ENCODE data around the gene F10. TPM values are rescaled to one million over a fixed set of nuclear protein-coding genes. Genes with fewer than 3 reads are reported as not detected.

F10 gene
- total and polyA plus RNA-seq, 2 donors (not counting 3 experiments of a cell fraction or from before 2014, with no cell fraction given), result 0.25 TPM; not detected in 1

DNA sequence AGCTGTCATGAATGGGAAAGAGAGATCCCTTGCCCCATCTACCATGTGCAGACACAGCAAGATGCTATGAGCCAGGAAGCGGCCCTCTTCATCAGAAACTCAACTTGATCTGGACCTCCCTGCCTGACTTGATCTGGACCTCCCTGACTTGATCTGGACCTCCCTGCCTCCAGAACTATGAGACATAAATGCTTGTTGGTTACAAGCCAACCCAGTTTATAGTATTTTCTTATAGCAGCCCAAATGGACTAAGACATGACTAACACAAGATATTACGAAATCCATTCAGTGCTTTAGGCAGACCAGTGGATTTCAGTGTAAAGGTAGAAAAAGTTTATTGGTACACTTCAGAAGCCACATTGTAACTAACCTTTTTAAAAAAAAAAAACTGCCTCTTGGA is 70.3 kb downstream of the F10 start:
- no peak for DNase-seq (ENCODE audit: low read depth, low spot score)
- TF ChIP-seq EZH2 (IDR thresholded peaks at IDR 0.05; ENCODE audit: borderline replicate concordance, low read depth, low read length, severe bottlenecking), result no peak
- TF ChIP-seq JUN (IDR thresholded peaks at IDR 0.05; ENCODE audit: borderline replicate concordance, insufficient read depth, insufficient read length, low read depth), result no peak
- TF ChIP-seq CTCF (IDR thresholded peaks at IDR 0.05; ENCODE audit: extremely low read depth in 1 of 2, insufficient read depth in 1 of 2, low read depth in 1 of 2, low read length in 2 of 2), result no peak
- TF ChIP-seq POLR2AphosphoS5 (IDR thresholded peaks at IDR 0.05; ENCODE audit: insufficient read depth, low read depth, low read length), result no peak
- TF ChIP-seq MAX (IDR thresholded peaks at IDR 0.05; ENCODE audit: insufficient read depth, insufficient read length), result no peak
- TF ChIP-seq MYC (IDR thresholded peaks at IDR 0.05; ENCODE audit: low read depth, low read length), result no peak
- no peak for TF ChIP-seq POLR2A (IDR thresholded peaks at IDR 0.05; ENCODE audit: low read depth, low read length)
- no peak for TF ChIP-seq GATA2 (IDR thresholded peaks at IDR 0.05; ENCODE audit: insufficient read depth, insufficient read length, low read depth, low read length)
- TF ChIP-seq FOS (IDR thresholded peaks at IDR 0.05; ENCODE audit: borderline replicate concordance, insufficient read depth, low read length), result no peak
- no peak overlapping the region for H3K9ac ChIP-seq (replicated peaks; ENCODE audit: extremely low read depth, insufficient read depth, low read length)

More for the DNA sequence above, 70.3 kb downstream of the F10 start:
- Histone ChIP-seq H4K20me1 (replicated peaks; ENCODE audit: control insufficient read depth, extremely low read depth, insufficient read depth, low read length) (no peaks in the 10 kb centered on the region), H3K4me2 (ENCODE audit: insufficient read depth, low read length) (no peak overlapping the region), H3K9me3 (replicated peaks; ENCODE audit: control insufficient read depth, insufficient read depth, low read length) (no peaks in the 10 kb centered on the region), H2AFZ (ENCODE audit: low read depth, low read length) (no peak overlapping the region), H3K9me1 (replicated peaks; ENCODE audit: control insufficient read depth, extremely low read depth, insufficient read depth, low read length) (no peaks in the 10 kb centered on the region), H3K27me3 (ENCODE audit: control insufficient read depth in 2 of 2, insufficient read depth in 2 of 2, low read length in 2 of 2) (no peaks in the 10 kb centered on the region), H3K79me2 (ENCODE audit: control insufficient read depth, insufficient read depth, low read length) (no peaks in the 10 kb centered on the region), H3K27ac (ENCODE audit: insufficient read depth, low read depth, low read length) (no peak overlapping the region), H3K4me1 (ENCODE audit: control insufficient read depth, extremely low read depth, insufficient read depth, low read length) (peaks cover 10% of the 10 kb centered on the region), H3K4me3 (replicated peaks in 1 of 3; ENCODE audit: insufficient read depth in 1 of 3, low read depth in 1 of 3, low read length in 3 of 3) (no peak overlapping the region), H3K36me3 (ENCODE audit: control insufficient read depth in 2 of 2, extremely low read depth in 1 of 2, insufficient read depth in 2 of 2, low read length in 2 of 2) (peaks cover 27 to 30% of the 10 kb centered on the region in 2 experiments)
- intact Hi-C loops (cut with micrococcal nuclease), result no loop called here
- CTCF ChIA-PET, result no interaction called here
- BruUV-seq (replicated peaks), result no TSS peak
- FAIRE-seq, result no peak
- POLR2A ChIA-PET, result no interaction called here
- dilution Hi-C loops (cut with MboI; ENCODE audit: extremely low pct_ligation_motif_present, low sequenced_read_pairs), result no loop called here

Measured in endothelial cell of umbilical vein (primary cell).